GM12878 (cell line): ENCODE measurements around the gene MRPS16. TPM values are rescaled to one million over a fixed set of nuclear protein-coding genes. Genes with fewer than 3 reads are reported as not detected.

Source experiments
- ATAC-seq: fragments of 200-7000 bp; cut with Tn5 transposase; 3 replicates; pipeline ENCODE4 v1.9.1; 2020; ENCODE audit warnings: mild to moderate bottlenecking, moderate library complexity
- BruUV-seq: library from RNA; stranded (reverse); fragments of 400-500 nt; replicated peaks from 2 replicates; lab custom pipeline; 2021; lab: Mats Ljungman, UMichigan
- CTCF ChIA-PET: fragments of 300-600 bp; sonication (Branson Sonifier 250); formaldehyde crosslinking; extraction: SDS; loops from one replicate; lab custom pipeline; 2021; ENCODE audit warnings: inconsistent platforms; lab: Yijun Ruan, JAX
- POLR2A ChIA-PET: fragments of 350-600 bp; formaldehyde crosslinking; extraction: SDS; loops from one replicate; lab custom pipeline; 2021; ENCODE audit warnings: inconsistent platforms; lab: Charles Lee
- RAD21 ChIA-PET: fragments of 300-600 bp; sonication (Branson Sonifier 250); formaldehyde crosslinking; loops from one replicate; lab custom pipeline; 2023; ENCODE audit warnings: antibody characterized with exemption; ENCODE audit not compliant: unreplicated experiment; lab: Charles Lee
- SMC1A ChIA-PET: fragments of 300-600 bp; sonication (Branson Sonifier 250); formaldehyde crosslinking; loops from one replicate; lab custom pipeline; 2023; ENCODE audit not compliant: unreplicated experiment, uncharacterized antibody; lab: Charles Lee
- DNase-seq: peaks from one replicate; pipeline ENCODE4 v3.0.0-alpha.2; 2011; ENCODE audit warnings: low read depth, low spot score
- FAIRE-seq: peaks from 3 replicates; lab custom pipeline; 2011; peaks lifted over from hg19 to GRCh38; lab: Jason Lieb, UNC
- H2AFZ ChIP-seq: 2 replicates; pipeline ENCODE4 v1.6.0; 2011; ENCODE audit warnings: low read depth, low read length, control low read depth; ENCODE audit not compliant: control insufficient read depth
- H3K27ac ChIP-seq: 2 replicates; pipeline ENCODE4 v1.5.1; 2011; ENCODE audit warnings: control low read depth; ENCODE audit not compliant: control insufficient read depth, insufficient read depth
- H3K27me3 ChIP-seq, 2 experiments: replicated peaks in 1 of 2; 2 replicates each; pipeline versions ENCODE4 v1.6.0 to v1.6.1; 2011; ENCODE audit warnings: low read length in 1 of 2; ENCODE audit not compliant: control insufficient read depth in 2 of 2, insufficient read depth in 2 of 2
- H3K36me3 ChIP-seq, 2 experiments: 2 replicates each; pipeline ENCODE4 v1.5.1; 2011; ENCODE audit warnings: low read length in 1 of 2; ENCODE audit not compliant: control insufficient read depth in 2 of 2, insufficient read depth in 2 of 2
- H3K4me1 ChIP-seq: 2 replicates; pipeline ENCODE4 v1.6.1; 2011; ENCODE audit warnings: mild to moderate bottlenecking, low read length, moderate library complexity, mixed read lengths; ENCODE audit not compliant: control insufficient read depth, insufficient read depth
- H3K4me2 ChIP-seq: 2 replicates; pipeline ENCODE4 v1.6.0; 2011; ENCODE audit warnings: control low read depth; ENCODE audit not compliant: control insufficient read depth, insufficient read depth
- H3K4me3 ChIP-seq: fragments of 200-600 bp; sonication (generic); 2 replicates; pipeline ENCODE4 v1.5.1; 2016
- H3K79me2 ChIP-seq: 2 replicates; pipeline ENCODE4 v1.6.0; 2011; ENCODE audit warnings: low read length; ENCODE audit not compliant: control insufficient read depth, insufficient read depth
- H3K9ac ChIP-seq: 2 replicates; pipeline ENCODE4 v1.8.0; 2011; ENCODE audit warnings: low read length, control low read depth, mixed read lengths; ENCODE audit not compliant: control insufficient read depth, insufficient read depth
- H3K9me3 ChIP-seq: replicated peaks from 3 replicates; pipeline ENCODE4 v1.5.1; 2011; ENCODE audit warnings: mild to moderate bottlenecking, low read length; ENCODE audit not compliant: control insufficient read depth, insufficient read depth
- H4K20me1 ChIP-seq: 2 replicates; pipeline ENCODE4 v1.6.0; 2011; ENCODE audit not compliant: control insufficient read depth, insufficient read depth
- ATF3 ChIP-seq: IDR thresholded peaks from 2 replicates; pipeline ENCODE4 v1.6.1; 2011; ENCODE audit warnings: low read depth, mild to moderate bottlenecking, low read length, moderate library complexity, borderline replicate concordance; ENCODE audit errors: extremely low read depth
- CREB1 ChIP-seq: IDR thresholded peaks from 2 replicates; pipeline ENCODE4 v1.6.1; 2012; ENCODE audit warnings: low read depth, mild to moderate bottlenecking, inconsistent platforms
- DPF2 ChIP-seq: fragments of 450-650 bp; IDR thresholded peaks from 2 replicates; pipeline ENCODE4 v1.6.1; 2017; ENCODE audit warnings: mild to moderate bottlenecking
- EED ChIP-seq: sonication (generic); IDR thresholded peaks from 2 replicates; pipeline ENCODE4 v1.6.1; 2016; ENCODE audit warnings: antibody characterized with exemption, low read depth
- EGR1 ChIP-seq, 2 experiments: IDR thresholded peaks; 1 replicate in 1 of 2; 2 replicates in 1 of 2; pipeline ENCODE4 v1.6.1; 2011 to 2012; ENCODE audit warnings: low read depth in 2 of 2, low read length in 2 of 2, borderline replicate concordance in 1 of 2, mild to moderate bottlenecking in 1 of 2, moderate library complexity in 1 of 2
- HCFC1 ChIP-seq: fragments of 150-350 bp; IDR thresholded peaks from 2 replicates; pipeline ENCODE4 v1.6.1; 2014; ENCODE audit warnings: low read length
- IKZF1 ChIP-seq: fragments of 450-650 bp; conservative IDR thresholded peaks from 2 replicates; pipeline ENCODE4 v1.6.1; 2017; ENCODE audit warnings: antibody characterized with exemption, mild to moderate bottlenecking
- IKZF2 ChIP-seq, 2 experiments: fragments of 450-650 bp; IDR thresholded peaks; 2 replicates each; pipeline ENCODE4 v1.6.1; 2017; ENCODE audit warnings: mild to moderate bottlenecking in 2 of 2, moderate library complexity in 2 of 2
- MXI1 ChIP-seq: fragments of 150-350 bp; IDR thresholded peaks from 2 replicates; pipeline ENCODE4 v1.6.1; 2011; ENCODE audit warnings: low read depth, mild to moderate bottlenecking, inconsistent platforms, low read length, improper control_type of control experiment
- NR2F1 ChIP-seq: fragments of 450-650 bp; conservative IDR thresholded peaks from 2 replicates; pipeline ENCODE4 v1.6.1; 2017; ENCODE audit warnings: mild to moderate bottlenecking
- RAD51 ChIP-seq: fragments of 450-650 bp; IDR thresholded peaks from 2 replicates; pipeline ENCODE4 v1.6.1; 2016; ENCODE audit warnings: moderate library complexity, mild to moderate bottlenecking, inconsistent platforms
- SMAD1 ChIP-seq: fragments of 450-650 bp; IDR thresholded peaks from 2 replicates; pipeline ENCODE4 v1.6.1; 2018; ENCODE audit warnings: mild to moderate bottlenecking, low read depth; ENCODE audit not compliant: partially characterized antibody
- SREBF1 ChIP-seq: IDR thresholded peaks from 2 replicates; pipeline ENCODE4 v1.6.1; 2012; ENCODE audit warnings: mild to moderate bottlenecking, low read length
- STAT1 ChIP-seq: fragments of 450-650 bp; conservative IDR thresholded peaks from 2 replicates; pipeline ENCODE4 v1.6.1; 2014; ENCODE audit warnings: antibody characterized with exemption, mild to moderate bottlenecking
- USF2 ChIP-seq: IDR thresholded peaks from 2 replicates; pipeline ENCODE4 v1.6.1; 2011; ENCODE audit warnings: low read depth, low read length, improper control_type of control experiment, borderline replicate concordance
- YBX1 ChIP-seq: fragments of 450-650 bp; IDR thresholded peaks from 2 replicates; pipeline ENCODE4 v1.6.1; 2016; ENCODE audit warnings: antibody characterized with exemption
- ZBED1 ChIP-seq: IDR thresholded peaks from 2 replicates; pipeline ENCODE4 v1.6.1; 2016; ENCODE audit warnings: borderline replicate concordance
- ZNF622 ChIP-seq: fragments of 450-650 bp; IDR thresholded peaks from 2 replicates; pipeline ENCODE4 v1.6.1; 2017; ENCODE audit warnings: mild to moderate bottlenecking, inconsistent platforms
- WGBS: methylation state at CpG from one replicate; pipeline ENCODE4 v1.1.6; 2016; ENCODE audit warnings: low lambda C conversion rate; ENCODE audit not compliant: insufficient replicate concordance, insufficient coverage; ENCODE audit errors: missing lambda C conversion rate; 5-methylcytosine and 5-hydroxymethylcytosine counted together
- in situ Hi-C: fragments of 300-500 bp; cut with MboI; formaldehyde crosslinking; loops from 9 replicates; pipeline ENCODE4 v1.14.3; 2018; ENCODE audit warnings: mixed read lengths
- intact Hi-C: fragments of 100-400 bp; cut with micrococcal nuclease; formaldehyde crosslinking; loops from one replicate; pipeline ENCODE4 v1.14.2; 2022; ENCODE audit not compliant: unreplicated experiment
- polyA plus RNA-seq, 11 experiments: library from polyadenylated mRNA; depleted of rRNA in 4 of 11; unstranded in 6 of 11; stranded (reverse) in 5 of 11; fragments of >200 nt; fragmentation: Nextera tagmentation in 4 of 11; fragmentation: Illumina TruSeq in 1 of 11; extraction: Ambion mirVana in 4 of 11; extraction: Trizol in 1 of 11; gene quantifications; 1 replicate in 1 of 11; 2 replicates in 10 of 11; pipeline versions ENCODE4 v1.2.1 to v1.2.3, GENCODE V29; 2011 to 2016; ENCODE audit warnings: inconsistent platforms in 2 of 11, missing spikeins in 2 of 11, low read depth in 1 of 11
- total RNA-seq, 4 experiments: library from RNA; depleted of rRNA in 3 of 4; stranded (reverse); fragments of >200 nt in 3 of 4; fragmentation: Illumina TruSeq in 1 of 4; extraction: Trizol in 1 of 4; gene quantifications; 2 replicates each; pipeline versions ENCODE4 v1.2.1 to v1.2.3, GENCODE V29; 2013 to 2021

MRPS16 gene
- total and polyA plus RNA-seq, 10 of the 15 experiments (the other 5 are each of a cell fraction or from before 2014, with no cell fraction given): 43.4 to 285 (median 103) TPM

DNA sequence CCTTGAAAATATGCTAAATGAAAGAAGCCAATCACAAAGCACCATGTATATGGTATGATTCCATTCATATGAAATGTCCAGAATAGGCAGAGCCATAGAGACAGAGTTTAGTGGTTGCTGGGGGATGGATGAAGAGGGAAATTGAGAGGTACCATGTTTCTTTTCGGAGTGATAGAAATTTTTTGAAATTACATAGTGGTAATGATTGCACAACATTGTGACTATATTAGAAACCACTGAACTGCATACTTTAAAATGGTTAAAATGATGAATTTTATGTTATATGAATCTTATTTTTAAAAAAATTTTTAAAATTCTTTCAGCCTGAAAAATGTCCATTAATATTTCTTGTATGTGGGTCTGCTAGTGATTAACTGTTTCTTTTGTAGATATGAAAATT, 31.5 kb downstream of the MRPS16 start:
- DNase-seq (no peak), FAIRE-seq (no peak), ATAC-seq (no peak)
- ChIA-PET RAD21 (no interaction called here), SMC1A (interaction anchor here (1.2 kb wide), 1 partner anchor 52 kb away, joined by 3 read pairs; no protein-coding TSS in a partner anchor), POLR2A (no interaction called here), CTCF (interaction anchor here (1.0 kb wide), 1 partner anchor 12 kb away, joined by 3 read pairs; no protein-coding TSS in a partner anchor)
- Histone ChIP-seq H3K9me3 (no peaks in the 10 kb centered on the region; the same call in 2 of the 3 replicates), H3K4me2 (no peak overlapping the region), H3K4me1 (no peaks in the 10 kb centered on the region), H3K4me3 (no peak overlapping the region), H3K9ac (no peak overlapping the region), H3K27ac (no peak overlapping the region), H2AFZ (no peak overlapping the region), H3K79me2 (no peaks in the 10 kb centered on the region), H3K36me3 (peaks cover 0 to 11% of the 10 kb centered on the region in 2 experiments; a peak in 3 of 4 replicates), H3K27me3 (no peaks in the 10 kb centered on the region), H4K20me1 (no peaks in the 10 kb centered on the region)
- in situ Hi-C loops (no loop called here), intact Hi-C loops (no loop called here)
- TF ChIP-seq RAD51 (no peak), EGR1 (IDR thresholded peaks at IDR 0.05; ENCODE audit: borderline replicate concordance in 1 of 2, low read depth in 2 of 2, low read length in 2 of 2) (no peak), ZBED1 (no peak)
- no TSS peak for BruUV-seq
- 100% methylated on average over 1 of the region's 1 CpG for WGBS

DNA sequence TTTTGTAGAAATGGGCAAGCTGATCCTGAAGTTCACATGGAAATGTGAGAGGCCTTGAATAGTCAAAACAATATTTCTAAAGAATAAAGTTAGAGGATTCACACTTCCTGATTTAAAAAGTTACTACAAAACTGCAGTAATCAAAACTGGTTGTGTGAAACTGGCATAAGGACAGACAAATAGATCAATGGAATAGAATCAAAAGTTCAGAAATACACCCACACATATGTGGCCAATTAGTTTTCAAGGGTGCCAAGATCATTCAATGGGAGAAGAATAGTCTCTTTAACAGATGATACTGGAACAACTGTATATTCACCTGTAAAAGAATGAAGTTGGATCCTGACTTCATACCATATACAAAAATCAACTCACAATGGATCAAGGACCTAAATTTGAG, 33.1 kb downstream of the MRPS16 start:
- Histone ChIP-seq H3K9me3 (no peaks in the 10 kb centered on the region; the same call in 2 of the 3 replicates), H3K27me3 (no peaks in the 10 kb centered on the region), H3K36me3 (peaks cover 0 to 11% of the 10 kb centered on the region in 2 experiments; a peak in 3 of 4 replicates), H3K4me2 (no peak overlapping the region), H4K20me1 (no peaks in the 10 kb centered on the region), H2AFZ (no peak overlapping the region), H3K9ac (no peak overlapping the region), H3K79me2 (no peaks in the 10 kb centered on the region), H3K4me1 (no peaks in the 10 kb centered on the region), H3K27ac (no peak overlapping the region), H3K4me3 (no peak overlapping the region)
- ChIA-PET SMC1A (interaction anchor here (1.0 kb wide), 1 partner anchor 122 kb away, joined by 3 read pairs; the partner anchor contains the start of gene P4HA1), RAD21 (no interaction called here), CTCF (interaction anchor here (0.9 to 1.4 kb wide), 5 partner anchors 21 to 48 kb away, joined by 3 to 6 read pairs (median 3); partner anchors contain the start of gene DNAJC9), POLR2A (no interaction called here)
- no peak for FAIRE-seq
- in situ Hi-C loops (no loop called here), intact Hi-C loops (no loop called here)
- ATAC-seq: no peak
- DNase-seq: no peak
- no TSS peak for BruUV-seq
- TF ChIP-seq IKZF2 (IDR thresholded peaks at IDR 0.05): no peak
- TF ChIP-seq STAT1: no peak
- no peak for TF ChIP-seq EED
- TF ChIP-seq MXI1: no peak
- TF ChIP-seq ATF3: no peak
- no peak for TF ChIP-seq HCFC1
- no peak for TF ChIP-seq USF2
- TF ChIP-seq SMAD1: no peak
- no peak for TF ChIP-seq DPF2
- no peak for TF ChIP-seq CREB1
- no peak for TF ChIP-seq ZNF622
- TF ChIP-seq YBX1: no peak
- TF ChIP-seq SREBF1: no peak
- no peak for TF ChIP-seq IKZF1
- no peak for TF ChIP-seq NR2F1
- TF ChIP-seq, all 136 proteins: peak for 0
